A549 (cell line): ENCODE results near the gene C4orf36.

ENCODE experiments used
- ATOH8 ChIP-seq: fragments of 250-450 bp; sonication (Bioruptor Pico); IDR thresholded peaks from 2 replicates; pipeline ENCODE4 v1.5.0; 2020; ENCODE audit warnings: low read depth, mild to moderate bottlenecking, moderate library complexity
- CTCF ChIP-seq: fragments of >200 bp; sonication (Bioruptor Twin); formaldehyde crosslinking; IDR thresholded peaks from 3 replicates; pipeline ENCODE4 v1.5.1; 2016
- MAZ ChIP-seq: fragments of 150-350 bp; IDR thresholded peaks from 2 replicates; pipeline ENCODE4 v1.6.1; 2014; ENCODE audit warnings: antibody characterized with exemption, low read depth, low read length, borderline replicate concordance
- NFE2L2 ChIP-seq: fragments of 150-350 bp; conservative IDR thresholded peaks from 2 replicates; pipeline ENCODE4 v1.6.1; 2014; ENCODE audit warnings: low read length
- RAD21 ChIP-seq, 2 experiments: fragments of >200 bp in 1 of 2; sonication (Bioruptor Twin) in 1 of 2; formaldehyde crosslinking in 1 of 2; IDR thresholded peaks in 1 of 2; conservative IDR thresholded peaks in 1 of 2; 2 replicates in 1 of 2; 3 replicates in 1 of 2; pipeline ENCODE4 v1.6.1; 2012 to 2018; ENCODE audit warnings: inconsistent platforms in 1 of 2
- USF2 ChIP-seq: fragments of 450-650 bp; IDR thresholded peaks from 2 replicates; pipeline ENCODE4 v1.6.1; 2014; ENCODE audit warnings: antibody characterized with exemption
- ZC3H11A ChIP-seq: fragments of 450-650 bp; IDR thresholded peaks from 2 replicates; pipeline ENCODE4 v1.6.1; 2014; ENCODE audit warnings: antibody characterized with exemption, mild to moderate bottlenecking

- TF ChIP-seq NFE2L2 = no peak
- TF ChIP-seq CTCF = no peak
- TF ChIP-seq MAZ = no peak
- no peak for TF ChIP-seq ATOH8 (CRISPR knock-in tag)
- TF ChIP-seq RAD21 (conservative IDR thresholded peaks at IDR 0.05 in 1 of 2, IDR thresholded peaks at IDR 0.05 in 1 of 2) = no peak
- no peak for TF ChIP-seq USF2
- TF ChIP-seq ZC3H11A = no peak
Measured at GRCh38 chr4:86872135-86872534, 20.1 kb downstream of the C4orf36 start.
